B cell (primary cell): Measurements from ENCODE around the gene DNASE2. TPM values are rescaled to one million over a fixed set of nuclear protein-coding genes. Genes with fewer than 3 reads are reported as not detected.
A peak's percentile ranks its signal among the peaks of the same experiment; 100 is the strongest.

ENCODE experiments used
- ATAC-seq: fragments of 200-7000 bp; cut with Tn5 transposase; one replicate; pipeline ENCODE4 v1.10.0; 2021; ENCODE audit warnings: low read depth, mild to moderate bottlenecking, moderate number of reproducible peaks, moderate library complexity
- CTCF ChIA-PET: fragments of 350-600 bp; sonication (Branson Sonifier 250); formaldehyde crosslinking; loops from one replicate; lab custom pipeline; 2021; ENCODE audit warnings: antibody characterized with exemption, inconsistent platforms; lab: Charles Lee
- POLR2A ChIA-PET: fragments of 350-600 bp; sonication (Branson Sonifier 250); formaldehyde crosslinking; loops from one replicate; lab custom pipeline; 2021; ENCODE audit warnings: antibody characterized with exemption; lab: Charles Lee
- DNase-seq: peaks from one replicate; pipeline ENCODE4 v3.0.0; 2013
- H2AFZ ChIP-seq: 2 replicates; pipeline ENCODE4 v1.6.1; 2012; ENCODE audit warnings: mild to moderate bottlenecking, low read depth, low read length; ENCODE audit not compliant: insufficient read depth, poor library complexity, severe bottlenecking
- H3K27ac ChIP-seq, 2 donors: 1 replicate in 1 of 2; 2 replicates in 1 of 2; pipeline ENCODE4 v1.5.1; 2012 to 2013; ENCODE audit warnings: low read length in 2 of 2, mild to moderate bottlenecking in 2 of 2, moderate library complexity in 1 of 2
- H3K27me3 ChIP-seq, 4 experiments: fragments of 200-600 bp in 1 of 4; sonication (generic) in 1 of 4; replicated peaks in 1 of 4; 1 replicate in 2 of 4; 2 replicates in 2 of 4; pipeline versions ENCODE4 v1.6.1 to v1.7.0; 2013 to 2016; ENCODE audit warnings: low read length in 3 of 4, mild to moderate bottlenecking in 2 of 4, mixed read lengths in 1 of 4, moderate library complexity in 1 of 4; ENCODE audit not compliant: insufficient read depth in 4 of 4, control insufficient read depth in 3 of 4; ENCODE audit errors: control extremely low read depth in 1 of 4
- H3K36me3 ChIP-seq, 2 experiments: replicated peaks in 1 of 2; 1 replicate in 1 of 2; 2 replicates in 1 of 2; pipeline versions ENCODE4 v1.6.1 to v1.7.1; 2013; ENCODE audit warnings: low read length in 1 of 2; ENCODE audit not compliant: insufficient read depth in 2 of 2, control insufficient read depth in 1 of 2; ENCODE audit errors: control extremely low read depth in 1 of 2, extremely low read depth in 1 of 2
- H3K4me1 ChIP-seq, 2 donors: fragments of 200-600 bp in 1 of 2; sonication (generic) in 1 of 2; 1 replicate in 1 of 2; 2 replicates in 1 of 2; pipeline versions ENCODE4 v1.5.1 to v1.6.1; 2013 to 2017; ENCODE audit warnings: low read length in 2 of 2; ENCODE audit not compliant: control insufficient read depth in 2 of 2, insufficient read depth in 2 of 2
- H3K4me2 ChIP-seq: replicated peaks from 2 replicates; pipeline ENCODE3; 2012; ENCODE audit warnings: mild to moderate bottlenecking, low read depth, low read length; ENCODE audit not compliant: poor library complexity, severe bottlenecking
- H3K4me3 ChIP-seq, 5 experiments: fragments of 200-600 bp in 1 of 5; sonication (generic) in 1 of 5; 1 replicate in 3 of 5; 2 replicates in 2 of 5; pipeline versions ENCODE4 v1.5.1 to v1.7.0; 2011 to 2016; ENCODE audit warnings: low read length in 4 of 5, mild to moderate bottlenecking in 4 of 5, low read depth in 2 of 5, control low read depth in 1 of 5, moderate library complexity in 1 of 5; ENCODE audit not compliant: insufficient read depth in 1 of 5; ENCODE audit errors: control extremely low read depth in 1 of 5, extremely low read depth in 1 of 5
- H3K79me2 ChIP-seq: fragments of 200-600 bp; sonication (generic); one replicate; pipeline ENCODE4 v1.6.0; 2016; ENCODE audit warnings: low read length; ENCODE audit not compliant: control insufficient read depth, insufficient read depth
- H3K9ac ChIP-seq: fragments of 200-600 bp; sonication (generic); 2 replicates; pipeline ENCODE4 v1.6.1; 2017; ENCODE audit warnings: mild to moderate bottlenecking, low read length, moderate library complexity
- H3K9me3 ChIP-seq, 3 donors: one replicate each; pipeline versions ENCODE4 v1.6.1 to v1.7.1; 2013; ENCODE audit warnings: low read length in 2 of 3; ENCODE audit not compliant: control insufficient read depth in 2 of 3, insufficient read depth in 1 of 3; ENCODE audit errors: control extremely low read depth in 1 of 3
- H4K20me1 ChIP-seq: 2 replicates; pipeline ENCODE4 v1.6.0; 2012; ENCODE audit warnings: mild to moderate bottlenecking, low read length; ENCODE audit not compliant: insufficient read depth, control insufficient read depth, poor library complexity, severe bottlenecking
- H3K27ac Mint-ChIP-seq: one replicate; pipeline ENCODE4 v1.8.0; 2021; ENCODE audit warnings: mixed read lengths
- H3K27me3 Mint-ChIP-seq: one replicate; pipeline ENCODE4 v1.8.0; 2021; ENCODE audit warnings: mixed read lengths
- H3K4me1 Mint-ChIP-seq: one replicate; pipeline ENCODE4 v1.8.0; 2021; ENCODE audit warnings: mixed read lengths
- H3K4me3 Mint-ChIP-seq: one replicate; pipeline ENCODE4 v1.8.0; 2021; ENCODE audit warnings: mixed read lengths
- H3K9me3 Mint-ChIP-seq: one replicate; pipeline ENCODE4 v1.8.0; 2022; ENCODE audit warnings: mixed read lengths; ENCODE audit not compliant: insufficient read depth
- EZH2 ChIP-seq: IDR thresholded peaks from 2 replicates; pipeline ENCODE4 v1.6.1; 2012; ENCODE audit warnings: borderline replicate concordance, low read depth, mild to moderate bottlenecking, moderate library complexity, low read length; ENCODE audit not compliant: insufficient read depth, poor library complexity, severe bottlenecking
- WGBS: methylation state at CpG from one replicate; pipeline ENCODE4 v1.1.5; 2013; ENCODE audit warnings: missing lambda C conversion rate; ENCODE audit not compliant: insufficient coverage; 5-methylcytosine and 5-hydroxymethylcytosine counted together
- intact Hi-C: fragments of 100-400 bp; cut with micrococcal nuclease; formaldehyde crosslinking; loops from one replicate; pipeline ENCODE4 v1.10.0; 2022
- polyA plus RNA-seq: library from polyadenylated mRNA; depleted of rRNA; stranded (reverse); fragments of >200 nt; gene quantifications from 2 replicates; pipeline ENCODE4 v1.2.3, GENCODE V29; 2012
- total RNA-seq, 2 donors: library from RNA; stranded (reverse); fragments of 120-200 nt in 1 of 2; gene quantifications; 1 replicate in 1 of 2; 2 replicates in 1 of 2; pipeline versions ENCODE4 v1.2.3 to v1.2.4, GENCODE V29; 2013 to 2022
- TF ChIP-seq, protein P1 (sequence below): fragments of 200-600 bp; IDR thresholded peaks from one replicate; pipeline ENCODE4 v1.8.0; 2022; ENCODE audit warnings: antibody characterized with exemption, mild to moderate bottlenecking

The DNASE2 gene
- total and polyA plus RNA-seq, 2 donors (not counting 1 experiment from before 2014, with no cell fraction given) = 24.9 to 26.6 TPM

DNA sequence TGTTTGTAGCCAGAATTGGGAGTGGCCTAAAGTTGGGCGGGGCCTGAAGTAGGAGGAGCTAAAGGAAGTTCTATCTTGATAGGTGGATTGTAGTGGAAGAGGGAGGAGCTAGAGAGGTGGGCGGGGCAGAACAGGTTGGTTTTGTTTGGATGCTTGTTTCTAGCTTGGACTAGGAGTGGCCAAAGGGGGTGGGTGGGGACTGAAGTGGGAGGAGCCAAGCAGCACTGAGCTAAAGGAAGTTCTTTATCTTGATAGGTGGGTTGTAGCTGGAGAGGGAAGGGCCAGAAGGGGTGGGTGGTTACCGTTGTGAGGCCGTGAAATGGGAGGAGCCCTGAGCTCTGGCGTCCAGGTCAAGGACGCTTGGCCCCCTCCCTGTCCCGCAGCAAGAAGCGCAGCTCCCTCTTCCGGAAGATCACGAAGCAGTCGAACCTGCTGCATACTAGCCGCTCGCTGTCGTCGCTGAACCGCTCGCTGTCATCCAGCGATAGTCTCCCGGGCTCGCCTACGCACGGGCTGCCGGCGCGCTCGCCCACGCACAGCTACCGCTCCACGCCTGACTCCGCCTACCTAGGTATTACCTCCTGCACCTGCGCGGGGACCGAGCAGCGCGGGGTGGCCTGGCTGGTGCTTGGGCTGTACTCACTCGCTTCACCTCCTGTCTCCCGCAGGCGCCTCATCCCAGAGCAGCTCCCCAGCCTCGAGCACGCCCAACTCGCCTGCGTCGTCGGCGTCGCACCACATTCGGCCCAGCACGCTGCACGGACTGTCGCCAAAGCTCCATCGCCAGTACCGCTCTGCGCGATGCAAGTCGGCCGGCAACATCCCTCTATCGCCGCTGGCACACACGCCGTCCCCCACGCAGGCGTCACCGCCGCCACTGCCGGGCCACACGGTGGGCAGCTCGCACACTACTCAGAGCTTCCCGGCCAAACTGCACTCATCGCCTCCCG is 8.0 kb downstream of the DNASE2 start:
- H3K9ac ChIP-seq = peak overlapping the region; percentile 7
- Mint-ChIP-seq H3K9me3 (peaks cover 4% of the 10 kb centered on the region), H3K27ac (no peak overlapping the region), H3K27me3 (no peaks in the 10 kb centered on the region), H3K4me1 (no peaks in the 10 kb centered on the region), H3K4me3 (peak overlapping the region; percentile 34)
- ATAC-seq (peak; percentile 72), DNase-seq (peak; percentile 69)
- no peaks in the 10 kb centered on the region for H4K20me1 ChIP-seq
- H3K27ac ChIP-seq = no peak overlapping the region
- H3K4me3 ChIP-seq = peak overlapping the region in 2 of 5 experiments; percentile 34
- POLR2A ChIA-PET = interaction anchor here (0.6 to 0.7 kb wide), 2 partner anchors 53 to 1264 kb away, joined by 3 read pairs; no protein-coding TSS in a partner anchor
- H3K27me3 ChIP-seq = no peaks in the 10 kb centered on the region
- peaks cover 0 to 19% (median 0%) of the 10 kb centered on the region in 3 donors for H3K9me3 ChIP-seq
- peak overlapping the region; percentile 52 for H3K4me2 ChIP-seq
- H3K4me1 ChIP-seq = no peaks in the 10 kb centered on the region
- peaks cover 4% of the 10 kb centered on the region for H3K79me2 ChIP-seq
- WGBS = 89% methylated on average over 70 of the region's 70 CpGs
- intact Hi-C loops = no loop called here
- peak overlapping the region; percentile 22 for H2AFZ ChIP-seq
- CTCF ChIA-PET = interaction anchor here (0.5 to 1.0 kb wide), 5 partner anchors 11 to 1674 kb away, joined by 3 to 4 read pairs (median 3); partner anchors contain the start of gene DHPS
- H3K36me3 ChIP-seq = peaks cover 0 to 23% of the 10 kb centered on the region in 2 experiments
- TF ChIP-seq, protein P1, sequence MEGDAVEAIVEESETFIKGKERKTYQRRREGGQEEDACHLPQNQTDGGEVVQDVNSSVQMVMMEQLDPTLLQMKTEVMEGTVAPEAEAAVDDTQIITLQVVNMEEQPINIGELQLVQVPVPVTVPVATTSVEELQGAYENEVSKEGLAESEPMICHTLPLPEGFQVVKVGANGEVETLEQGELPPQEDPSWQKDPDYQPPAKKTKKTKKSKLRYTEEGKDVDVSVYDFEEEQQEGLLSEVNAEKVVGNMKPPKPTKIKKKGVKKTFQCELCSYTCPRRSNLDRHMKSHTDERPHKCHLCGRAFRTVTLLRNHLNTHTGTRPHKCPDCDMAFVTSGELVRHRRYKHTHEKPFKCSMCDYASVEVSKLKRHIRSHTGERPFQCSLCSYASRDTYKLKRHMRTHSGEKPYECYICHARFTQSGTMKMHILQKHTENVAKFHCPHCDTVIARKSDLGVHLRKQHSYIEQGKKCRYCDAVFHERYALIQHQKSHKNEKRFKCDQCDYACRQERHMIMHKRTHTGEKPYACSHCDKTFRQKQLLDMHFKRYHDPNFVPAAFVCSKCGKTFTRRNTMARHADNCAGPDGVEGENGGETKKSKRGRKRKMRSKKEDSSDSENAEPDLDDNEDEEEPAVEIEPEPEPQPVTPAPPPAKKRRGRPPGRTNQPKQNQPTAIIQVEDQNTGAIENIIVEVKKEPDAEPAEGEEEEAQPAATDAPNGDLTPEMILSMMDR = no peak
- no peak for TF ChIP-seq EZH2
